Measurements from ENCODE around the gene CDH2.

The CDH2 gene

DNA sequence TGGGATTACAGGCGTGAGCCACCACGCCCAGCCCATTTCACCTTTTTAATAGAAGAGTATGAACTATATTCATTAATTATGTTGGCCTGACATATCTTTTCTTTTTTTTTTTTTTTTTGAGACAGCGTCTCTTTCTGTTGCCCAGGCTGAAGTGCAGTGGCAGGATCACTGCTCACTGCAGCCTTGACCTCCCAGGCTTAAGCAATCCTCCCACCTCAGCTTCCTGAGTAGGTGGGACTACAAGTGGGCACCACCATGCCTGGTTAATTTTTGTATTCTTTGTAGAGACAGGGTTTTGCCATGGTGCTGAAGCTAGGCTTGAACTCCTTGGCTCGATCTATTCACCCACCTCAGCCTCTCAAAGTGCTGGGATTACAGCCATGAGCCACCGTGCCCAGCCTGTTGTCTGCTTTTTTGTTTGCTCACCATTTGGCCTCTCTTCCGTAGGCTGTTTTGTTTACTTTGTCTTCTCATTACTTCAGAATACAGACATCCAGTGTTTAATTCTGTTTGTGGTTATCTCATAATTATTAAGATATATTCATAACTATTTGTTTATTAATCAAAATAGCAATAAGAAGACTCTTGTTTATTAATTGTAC, 16.3 kb upstream of the CDH2 start:
- DNase-seq (ENCODE audit: low read depth, low spot score) = no peak
- Histone ChIP-seq H3K9ac (ENCODE audit: insufficient read length, low read depth) (no peak overlapping the region), H3K4me3 (ENCODE audit: insufficient read length, low read depth) (no peak overlapping the region), H3K36me3 (ENCODE audit: insufficient read depth, insufficient read length, low read length) (no peaks in the 10 kb centered on the region), H3K4me1 (ENCODE audit: insufficient read depth, insufficient read length) (no peaks in the 10 kb centered on the region), H3K27me3 (ENCODE audit: insufficient read depth, insufficient read length) (no peaks in the 10 kb centered on the region), H3K9me3 (ENCODE audit: insufficient read depth, low read length) (no peaks in the 10 kb centered on the region)
- TF ChIP-seq YY1 (IDR thresholded peaks at IDR 0.05; ENCODE audit: insufficient read depth, insufficient read length) = no peak
- TF ChIP-seq SUZ12 (IDR thresholded peaks at IDR 0.05; ENCODE audit: extremely low read depth, insufficient read depth, insufficient read length) = no peak
- TF ChIP-seq ZNF274 (IDR thresholded peaks at IDR 0.05; ENCODE audit: low read depth, low read length) = no peak

DNA sequence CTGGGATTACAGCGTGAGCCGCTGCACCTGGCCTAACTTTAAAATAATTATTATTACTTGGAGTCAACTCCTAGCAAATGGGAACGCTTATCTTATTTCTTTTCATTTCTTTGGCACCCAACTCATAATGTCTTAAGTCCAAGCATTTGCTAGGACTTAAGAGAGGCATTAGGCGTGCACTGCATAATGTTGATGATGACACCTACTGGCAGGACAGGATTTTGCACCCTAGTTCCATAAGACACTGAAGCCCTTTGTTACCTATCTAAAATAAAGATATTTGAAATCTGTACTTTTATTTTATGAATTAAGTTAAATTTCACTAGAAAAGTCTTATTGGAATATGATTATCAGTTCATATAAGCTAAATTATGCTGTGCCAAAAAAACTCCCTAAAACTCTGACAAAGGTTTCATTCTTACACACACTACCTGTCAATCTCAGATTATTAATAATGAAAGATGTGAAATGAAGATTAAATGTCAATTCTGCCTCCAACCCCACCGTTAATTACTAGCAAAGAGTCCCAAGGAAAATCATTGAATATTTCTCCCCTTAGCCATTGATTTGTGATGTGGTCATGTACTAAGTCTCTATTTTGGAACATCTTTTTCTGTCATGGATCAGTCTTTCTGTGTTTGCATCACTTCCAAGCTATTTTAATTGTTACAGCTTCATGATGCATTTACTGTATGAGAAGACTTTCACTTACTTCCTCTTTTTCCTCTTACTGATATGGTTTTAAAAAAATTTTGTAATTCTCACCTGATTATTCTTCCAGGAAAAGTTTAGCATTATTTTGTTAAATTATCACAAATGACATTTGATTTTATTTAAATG, 12.7 kb upstream of the CDH2 start:
- Histone ChIP-seq H3K36me3 (ENCODE audit: insufficient read depth, insufficient read length, low read length) (no peaks in the 10 kb centered on the region), H3K4me3 (ENCODE audit: insufficient read length, low read depth) (no peak overlapping the region), H3K4me1 (ENCODE audit: insufficient read depth, insufficient read length) (no peaks in the 10 kb centered on the region), H3K9me3 (ENCODE audit: insufficient read depth, low read length) (no peaks in the 10 kb centered on the region), H3K9ac (ENCODE audit: insufficient read length, low read depth) (no peak overlapping the region), H3K27me3 (ENCODE audit: insufficient read depth, insufficient read length) (no peaks in the 10 kb centered on the region)
- TF ChIP-seq ZNF274 (IDR thresholded peaks at IDR 0.05; ENCODE audit: low read depth, low read length) = no peak
- TF ChIP-seq YY1 (IDR thresholded peaks at IDR 0.05; ENCODE audit: insufficient read depth, insufficient read length) = no peak
- TF ChIP-seq SUZ12 (IDR thresholded peaks at IDR 0.05; ENCODE audit: extremely low read depth, insufficient read depth, insufficient read length) = no peak
- DNase-seq (ENCODE audit: low read depth, low spot score) = no peak

DNA sequence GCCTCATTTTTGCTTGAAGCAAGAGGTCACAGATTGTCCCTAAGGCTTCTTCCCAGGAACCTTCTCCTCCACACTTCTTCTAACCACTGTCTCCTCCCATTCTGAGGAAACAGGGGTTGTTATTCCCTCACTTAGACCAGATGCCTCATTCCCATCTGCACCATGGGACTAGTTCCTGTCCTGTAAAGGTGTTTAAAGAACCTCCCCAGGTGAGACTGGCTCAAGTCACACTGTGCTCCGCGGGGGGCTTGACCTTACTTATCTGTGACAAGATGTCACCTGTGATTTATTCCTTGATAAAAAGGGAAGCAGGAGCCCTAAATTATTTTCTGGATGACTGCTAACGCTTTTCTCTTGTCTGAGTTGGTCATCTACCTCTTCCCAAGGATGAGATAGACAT, 8.2 kb upstream of the CDH2 start:
- no peak for DNase-seq (ENCODE audit: low read depth, low spot score)
- Histone ChIP-seq H3K36me3 (ENCODE audit: insufficient read depth, insufficient read length, low read length) (no peaks in the 10 kb centered on the region), H3K27me3 (ENCODE audit: insufficient read depth, insufficient read length) (no peaks in the 10 kb centered on the region), H3K9ac (ENCODE audit: insufficient read length, low read depth) (no peak overlapping the region), H3K4me1 (ENCODE audit: insufficient read depth, insufficient read length) (no peaks in the 10 kb centered on the region), H3K9me3 (ENCODE audit: insufficient read depth, low read length) (no peaks in the 10 kb centered on the region), H3K4me3 (ENCODE audit: insufficient read length, low read depth) (no peak overlapping the region)
- TF ChIP-seq SUZ12 (IDR thresholded peaks at IDR 0.05; ENCODE audit: extremely low read depth, insufficient read depth, insufficient read length) (no peak), YY1 (IDR thresholded peaks at IDR 0.05; ENCODE audit: insufficient read depth, insufficient read length) (no peak), ZNF274 (IDR thresholded peaks at IDR 0.05; ENCODE audit: low read depth, low read length) (no peak)

DNA sequence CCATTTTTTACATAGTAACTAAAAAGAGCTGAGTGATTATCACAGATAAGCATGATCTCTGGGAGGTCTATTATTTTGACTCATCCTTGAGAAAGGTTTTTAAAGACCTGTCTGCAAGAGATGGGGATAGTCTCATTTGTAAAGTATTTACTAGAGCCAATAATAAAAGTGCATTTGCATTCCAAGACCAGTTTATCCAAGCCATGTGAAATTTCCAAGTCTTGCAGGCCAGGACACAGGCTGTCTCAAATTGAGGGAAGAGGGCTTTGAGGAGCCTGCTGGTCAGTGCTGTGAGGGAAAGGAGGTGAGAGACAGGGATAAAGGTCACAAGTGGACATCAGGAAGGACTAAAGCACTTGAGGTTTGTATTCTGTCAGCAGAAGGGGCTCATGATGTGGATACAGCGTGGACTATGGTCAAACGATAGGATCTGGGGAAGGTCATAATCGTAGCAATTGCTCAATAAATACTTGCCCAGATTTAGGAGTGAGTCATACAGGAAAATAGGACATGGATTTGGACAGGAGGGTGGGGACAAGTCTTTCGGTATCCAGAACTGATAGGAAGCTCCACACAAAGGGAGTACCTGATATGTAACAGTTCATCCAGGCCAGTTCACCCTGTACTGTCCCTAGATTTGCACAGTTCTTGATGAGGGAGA, 6.6 kb upstream of the CDH2 start:
- TF ChIP-seq YY1 (IDR thresholded peaks at IDR 0.05; ENCODE audit: insufficient read depth, insufficient read length) (no peak), SUZ12 (IDR thresholded peaks at IDR 0.05; ENCODE audit: extremely low read depth, insufficient read depth, insufficient read length) (no peak), ZNF274 (IDR thresholded peaks at IDR 0.05; ENCODE audit: low read depth, low read length) (no peak)
- no peaks in the 10 kb centered on the region for H3K27me3 ChIP-seq (ENCODE audit: insufficient read depth, insufficient read length)
- H3K4me1 ChIP-seq (ENCODE audit: insufficient read depth, insufficient read length) = no peaks in the 10 kb centered on the region
- no peak overlapping the region for H3K9ac ChIP-seq (ENCODE audit: insufficient read length, low read depth)
- no peaks in the 10 kb centered on the region for H3K9me3 ChIP-seq (ENCODE audit: insufficient read depth, low read length)
- no peak overlapping the region for H3K4me3 ChIP-seq (ENCODE audit: insufficient read length, low read depth)
- H3K36me3 ChIP-seq (ENCODE audit: insufficient read depth, insufficient read length, low read length) = no peaks in the 10 kb centered on the region
- DNase-seq (ENCODE audit: low read depth, low spot score) = no peak

DNA sequence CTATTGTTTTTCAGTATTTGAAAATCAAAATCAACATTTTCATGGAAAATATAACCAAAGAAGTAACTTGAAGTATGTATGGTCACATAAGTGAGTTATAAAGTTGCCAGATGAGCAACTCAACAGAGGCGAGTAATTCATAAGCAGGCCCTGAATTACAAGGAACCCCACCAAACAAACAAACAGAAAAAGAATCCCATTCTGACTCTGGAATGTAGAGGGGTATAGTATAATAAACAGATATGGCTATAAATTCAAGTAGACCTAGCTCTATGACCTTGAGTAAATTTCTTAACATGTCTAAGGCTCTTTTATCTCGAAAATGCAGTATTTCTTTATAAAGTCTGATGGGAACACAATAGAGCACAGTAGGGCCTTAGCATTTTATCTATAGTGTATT, 4.7 kb upstream of the CDH2 start:
- no peak for DNase-seq (ENCODE audit: low read depth, low spot score)
- H3K36me3 ChIP-seq (ENCODE audit: insufficient read depth, insufficient read length, low read length) = no peaks in the 10 kb centered on the region
- no peaks in the 10 kb centered on the region for H3K9me3 ChIP-seq (ENCODE audit: insufficient read depth, low read length)
- no peak overlapping the region for H3K4me3 ChIP-seq (ENCODE audit: insufficient read length, low read depth)
- no peak overlapping the region for H3K9ac ChIP-seq (ENCODE audit: insufficient read length, low read depth)
- H3K4me1 ChIP-seq (ENCODE audit: insufficient read depth, insufficient read length) = no peaks in the 10 kb centered on the region
- TF ChIP-seq YY1 (IDR thresholded peaks at IDR 0.05; ENCODE audit: insufficient read depth, insufficient read length) = no peak
- TF ChIP-seq ZNF274 (IDR thresholded peaks at IDR 0.05; ENCODE audit: low read depth, low read length) = no peak
- TF ChIP-seq SUZ12 (IDR thresholded peaks at IDR 0.05; ENCODE audit: extremely low read depth, insufficient read depth, insufficient read length) = no peak
- H3K27me3 ChIP-seq (ENCODE audit: insufficient read depth, insufficient read length) = no peaks in the 10 kb centered on the region

DNA sequence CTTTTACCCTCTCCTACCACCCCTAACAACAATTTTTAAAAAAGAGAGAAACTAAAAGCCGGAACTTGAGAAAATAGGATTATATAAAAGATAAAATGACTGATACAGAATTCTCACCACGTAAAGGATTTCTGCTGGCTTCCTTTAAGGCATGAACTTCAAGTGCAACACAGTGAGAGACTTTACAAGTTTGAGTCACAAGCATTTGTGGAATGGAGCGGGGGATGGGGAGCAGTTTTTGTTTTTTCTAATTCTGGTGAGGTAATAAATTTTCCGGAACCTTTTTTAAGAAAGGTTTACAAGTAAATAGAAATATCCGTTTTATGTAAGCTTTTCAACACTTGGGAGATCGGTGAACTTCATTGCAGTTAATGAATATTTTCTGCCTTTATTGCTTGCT, 1.8 kb upstream of the CDH2 start:
- no peak for TF ChIP-seq YY1 (IDR thresholded peaks at IDR 0.05; ENCODE audit: insufficient read depth, insufficient read length)
- no peak for TF ChIP-seq ZNF274 (IDR thresholded peaks at IDR 0.05; ENCODE audit: low read depth, low read length)
- TF ChIP-seq SUZ12 (IDR thresholded peaks at IDR 0.05; ENCODE audit: extremely low read depth, insufficient read depth, insufficient read length) = no peak
- no peak overlapping the region for H3K9ac ChIP-seq (ENCODE audit: insufficient read length, low read depth)
- no peak for DNase-seq (ENCODE audit: low read depth, low spot score)
- H3K36me3 ChIP-seq (ENCODE audit: insufficient read depth, insufficient read length, low read length) = no peaks in the 10 kb centered on the region
- H3K4me1 ChIP-seq (ENCODE audit: insufficient read depth, insufficient read length) = no peaks in the 10 kb centered on the region
- H3K9me3 ChIP-seq (ENCODE audit: insufficient read depth, low read length) = no peaks in the 10 kb centered on the region
- peaks cover 6% of the 10 kb centered on the region for H3K27me3 ChIP-seq (ENCODE audit: insufficient read depth, insufficient read length)
- no peak overlapping the region for H3K4me3 ChIP-seq (ENCODE audit: insufficient read length, low read depth)

Measured in NT2/D1 (cell line).